Ureter (tissue), 1 donor: ENCODE data around the gene GLIS1. TPM values are rescaled to one million over a fixed set of nuclear protein-coding genes. Genes with fewer than 3 reads are reported as not detected.

Source experiments
- DNase-seq: peaks from one replicate; pipeline ENCODE4 v3.0.0-alpha.2; 2020; ENCODE audit warnings: low spot score
- total RNA-seq: library from RNA; stranded (reverse); gene quantifications from one replicate; pipeline ENCODE4 v1.2.4, GENCODE V29; 2023
- donor health status: DM: yes; HTN: yes; CAD: no.

The GLIS1 gene
- total RNA-seq, 1 donor from 2014 or later, result 2.7 TPM

GRCh38 chr1:53511323-53511932 is 227.5 kb downstream of the GLIS1 start:
- DNase-seq, result no peak

- DNase-seq, result no peak
Observed at GRCh38 chr1:53510215-53510614, 228.7 kb downstream of the GLIS1 start.

GRCh38 chr1:53509775-53510174 is 229.2 kb downstream of the GLIS1 start:
- DNase-seq, result no peak

GRCh38 chr1:53508991-53509666 is 229.8 kb downstream of the GLIS1 start:
- no peak for DNase-seq

GRCh38 chr1:53508056-53508990 is 230.6 kb downstream of the GLIS1 start:
- DNase-seq, result no peak

- DNase-seq, result no peak
Observed at GRCh38 chr1:53507116-53507820, 231.7 kb downstream of the GLIS1 start.

- no peak for DNase-seq
Observed at GRCh38 chr1:53506355-53507050, 232.5 kb downstream of the GLIS1 start.

GRCh38 chr1:53505891-53506290 is 233.1 kb downstream of the GLIS1 start:
- DNase-seq, result no peak

- no peak for DNase-seq
Observed at GRCh38 chr1:53505401-53505800, 233.6 kb downstream of the GLIS1 start.

GRCh38 chr1:53504901-53505300 is 234.1 kb downstream of the GLIS1 start:
- DNase-seq, result no peak

GRCh38 chr1:53503433-53504217 is 235.3 kb downstream of the GLIS1 start:
- no peak for DNase-seq

GRCh38 chr1:53502641-53503432 is 236.1 kb downstream of the GLIS1 start:
- DNase-seq, result no peak

GRCh38 chr1:53501065-53502005 is 237.6 kb downstream of the GLIS1 start:
- DNase-seq, result no peak

- no peak for DNase-seq
Observed at GRCh38 chr1:53500204-53501064, 238.5 kb downstream of the GLIS1 start.

- DNase-seq, result no peak
Observed at GRCh38 chr1:53499257-53500203, 239.4 kb downstream of the GLIS1 start.

- no peak for DNase-seq
Observed at GRCh38 chr1:53498555-53499131, 240.3 kb downstream of the GLIS1 start.
